Activated CD8-positive, alpha-beta memory T cell treated with anti-CD3 and anti-CD28 coated beads for 36 hours (primary cell): ENCODE results near the gene VGLL1. TPM values are rescaled to one million over a fixed set of nuclear protein-coding genes. Genes with fewer than 3 reads are reported as not detected.

Source experiments
- total RNA-seq, 2 experiments: library from RNA; stranded (reverse); gene quantifications; one replicate each; pipeline ENCODE4 v1.2.3, GENCODE V29; 2021

VGLL1 gene
- total RNA-seq, 2 experiments from 2014 or later = not detected

Other genes with a start within 250 kb of the VGLL1 start
- not detected for gene ADGRG4, start 231.3 kb upstream of the VGLL1 start, total RNA-seq
- not detected for gene BRS3, start 44.3 kb upstream of the VGLL1 start, total RNA-seq
- 10 to 100 TPM; 43.6 to 44.5 TPM for gene HTATSF1, start 34.6 kb upstream of the VGLL1 start, total RNA-seq
- gene CD40LG, start 115.9 kb downstream of the VGLL1 start, total RNA-seq = 1 to 10 TPM; 7.1 to 7.6 TPM
- 10 to 100 TPM; 30.9 to 31.4 TPM for gene ARHGEF6, start 248.7 kb downstream of the VGLL1 start, total RNA-seq